ENCODE measurements around the gene MLC1.

MLC1 gene

DNA sequence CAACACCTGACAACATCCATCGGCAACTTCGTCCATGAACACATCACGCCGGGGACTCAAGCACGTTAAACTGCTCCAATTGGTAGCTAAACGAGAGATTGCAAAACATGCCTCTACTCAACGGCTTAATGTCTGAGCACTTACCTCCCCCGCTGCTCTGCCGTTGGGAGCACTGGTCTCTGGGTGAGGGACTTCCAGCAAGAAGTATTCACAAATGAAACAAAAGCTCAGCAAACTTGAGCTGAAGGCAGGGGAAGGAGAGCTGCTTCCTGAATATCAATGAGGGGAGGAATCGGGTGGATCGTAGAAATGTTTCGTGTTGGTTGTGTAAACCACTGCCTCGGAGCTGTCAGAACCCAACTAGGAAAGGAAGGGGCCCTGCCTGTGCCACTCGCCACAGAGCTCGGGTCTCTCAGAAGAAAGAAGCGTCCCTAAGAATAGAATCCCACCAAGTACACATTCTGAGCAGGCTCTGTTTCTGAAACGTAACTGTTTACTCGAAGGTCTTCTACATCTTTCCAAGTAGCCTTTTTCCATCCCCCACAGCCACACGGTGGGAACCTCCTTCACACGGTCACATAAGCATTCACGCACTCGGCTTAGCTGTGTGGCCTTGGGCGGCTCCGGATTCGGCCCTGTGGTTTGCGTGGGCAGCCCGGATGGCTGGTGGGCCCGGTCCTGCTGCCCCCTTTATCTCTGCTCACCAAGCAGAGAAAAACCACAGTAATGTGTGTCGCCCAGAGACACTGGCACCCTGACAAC is at the start of gene MLC1:
Gene MLC1 (minus strand): TSS at position 216 of the 762 bp plus-strand sequence. CDS start 524 bp downstream, outside the sequence.
- DNase-seq, result no peak

DNA sequence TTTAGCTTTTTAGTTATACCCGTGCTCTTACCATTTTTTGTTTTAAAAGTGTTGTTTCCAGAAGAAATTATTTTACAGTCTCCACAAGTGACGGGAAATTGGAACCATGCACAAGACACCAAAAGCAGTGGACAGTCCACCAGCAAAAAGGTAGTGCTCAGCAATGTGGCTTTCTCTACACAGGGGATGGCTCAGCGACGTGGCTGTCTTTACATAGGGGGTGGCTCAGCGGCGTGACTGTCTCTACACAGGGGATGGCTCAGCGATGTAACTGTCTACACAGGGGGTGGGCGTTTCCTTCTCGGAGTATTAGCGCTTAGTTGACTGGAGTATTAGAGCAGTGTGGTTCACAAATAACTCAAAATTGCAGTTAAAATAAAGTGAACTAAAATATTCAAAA is 49.3 kb upstream of the MLC1 start:
- DNase-seq, result no peak

DNA sequence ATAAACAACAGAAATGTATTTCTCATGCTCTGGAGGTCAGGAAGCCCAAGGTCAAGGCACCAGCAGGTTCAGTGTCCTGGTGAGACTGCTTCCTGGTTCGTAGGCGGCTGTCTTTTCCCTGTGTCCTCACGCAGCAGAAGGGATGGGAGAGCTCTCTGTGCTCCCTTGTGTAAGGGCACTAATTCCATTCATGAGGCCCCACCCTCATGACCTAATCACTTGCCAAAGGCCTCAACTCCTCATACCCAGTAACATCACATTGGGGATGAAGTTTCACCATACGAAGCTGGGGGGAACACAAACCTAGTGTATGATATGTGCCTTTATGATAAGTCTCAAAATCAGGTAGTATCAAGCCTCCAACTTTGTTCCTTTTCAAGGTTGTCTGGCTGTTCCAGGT is 46.7 kb upstream of the MLC1 start:
- no peak for DNase-seq

DNA sequence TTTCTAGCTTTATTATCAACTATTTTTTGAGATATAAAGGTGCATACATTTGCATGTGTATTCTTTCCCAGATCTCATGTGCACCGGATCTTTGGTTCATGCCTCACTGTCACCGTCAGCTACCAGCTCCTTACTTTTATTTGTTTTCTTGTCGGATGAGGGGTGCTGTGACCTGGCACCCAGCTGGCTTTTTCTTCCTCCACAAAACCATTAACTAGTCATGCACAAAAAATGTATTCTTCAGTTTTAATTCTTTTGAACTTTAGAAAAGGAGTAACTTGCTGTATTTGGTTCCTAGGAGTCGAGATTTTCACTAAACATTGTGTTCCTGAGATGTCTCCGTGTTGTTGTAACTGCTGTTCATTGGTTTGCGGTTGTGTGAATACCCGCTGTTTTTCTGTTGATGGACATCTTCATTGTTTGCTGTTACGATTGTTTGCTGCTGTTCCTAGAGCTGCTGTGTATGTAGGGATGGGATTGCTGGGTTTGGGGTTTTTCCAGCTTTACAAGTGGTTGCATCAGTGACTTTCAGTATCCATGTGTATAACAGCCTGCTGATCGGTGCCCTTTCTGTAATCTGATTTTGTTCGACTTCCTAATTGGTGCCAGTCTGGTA is 44.0 kb upstream of the MLC1 start:
- DNase-seq, result no peak

DNA sequence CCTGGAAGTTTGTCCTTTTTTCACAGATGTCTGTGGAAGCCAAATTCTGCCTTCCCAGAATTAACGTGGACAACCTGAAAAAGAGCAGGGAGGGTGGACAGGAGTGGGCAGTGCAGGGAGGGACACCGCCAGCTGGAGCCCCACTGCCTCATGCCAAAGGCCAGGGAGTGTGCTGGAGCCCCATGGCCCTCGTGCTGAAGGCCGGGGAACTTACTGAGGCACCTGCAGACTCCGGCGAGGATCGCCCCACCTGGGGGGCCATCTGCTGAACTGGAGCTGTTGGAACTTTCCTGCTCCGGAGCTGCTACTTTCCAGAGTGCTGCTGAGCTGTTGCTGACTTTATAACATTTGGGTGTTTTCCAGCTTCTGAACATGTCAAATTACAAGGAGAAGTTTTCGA is 39.8 kb upstream of the MLC1 start:
- no peak for DNase-seq

DNA sequence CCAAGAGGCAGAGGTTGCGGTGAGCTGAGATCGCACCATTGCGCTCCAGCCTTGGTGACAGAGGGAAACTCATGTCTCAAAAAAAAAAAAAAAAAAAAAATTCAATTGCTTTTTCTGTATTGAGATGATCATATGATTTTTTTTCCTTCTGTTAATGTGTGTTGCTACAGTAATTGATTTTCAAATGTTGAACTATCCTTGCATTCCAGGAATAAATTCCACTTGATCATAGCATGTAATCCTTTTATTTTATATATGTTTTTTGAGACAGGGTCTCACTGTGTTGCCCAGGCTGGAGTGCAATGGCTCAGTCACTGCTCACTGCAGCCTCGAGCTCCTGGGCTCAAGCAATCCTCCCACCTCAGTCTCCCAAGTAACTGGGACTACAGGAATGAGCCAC is 37.9 kb upstream of the MLC1 start:
- no peak for DNase-seq

DNA sequence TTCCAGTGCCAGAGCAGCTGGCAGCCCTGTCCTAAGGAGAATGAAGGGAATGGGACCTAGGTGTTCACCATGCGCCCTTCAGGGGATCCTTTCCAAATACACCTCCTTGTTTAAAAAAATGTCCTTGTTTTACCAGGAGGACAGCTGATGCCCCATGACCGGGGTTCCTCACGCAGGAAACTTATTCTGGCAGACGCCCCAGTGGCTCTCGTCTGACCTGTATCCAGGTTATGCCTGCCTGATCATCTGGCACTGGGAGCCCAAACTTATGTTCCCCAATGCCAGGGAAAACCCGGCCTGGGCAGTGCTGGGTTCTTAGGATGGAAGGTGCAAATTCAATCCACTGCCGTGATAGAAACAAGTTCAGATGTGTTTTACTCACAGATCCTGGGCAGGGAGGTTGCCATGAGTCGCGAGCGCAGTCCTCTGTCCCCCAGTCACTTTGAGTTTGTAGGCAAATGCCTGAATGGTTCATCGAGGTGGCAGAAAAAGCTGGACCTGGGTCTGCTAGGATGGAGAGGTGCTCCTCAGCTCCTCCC is 36.0 kb upstream of the MLC1 start:
- DNase-seq, result no peak

DNA sequence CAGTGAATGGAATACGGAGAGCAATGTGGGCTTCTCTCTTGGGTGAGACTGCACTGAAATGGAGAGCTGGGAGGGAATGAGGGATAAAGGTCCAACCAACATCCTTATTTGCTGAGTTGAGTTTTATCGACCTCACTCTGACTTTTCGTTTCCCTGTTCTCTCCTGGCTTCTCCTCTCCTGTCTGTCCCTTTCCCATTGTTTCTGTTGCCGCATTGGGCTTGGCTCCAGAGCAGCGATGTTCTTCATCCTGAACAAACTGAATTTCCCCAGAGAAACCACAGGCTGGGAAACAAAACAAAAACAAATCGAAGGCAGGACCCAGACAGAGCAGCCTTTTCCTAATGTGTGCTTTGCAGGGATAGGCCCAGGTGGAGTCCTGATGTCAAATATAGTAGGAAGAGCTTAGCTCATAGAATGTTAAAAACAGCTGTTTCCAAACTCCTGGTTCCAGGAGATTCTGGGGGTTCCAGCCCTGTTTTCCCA is 34.6 kb upstream of the MLC1 start:
- no peak for DNase-seq

DNA sequence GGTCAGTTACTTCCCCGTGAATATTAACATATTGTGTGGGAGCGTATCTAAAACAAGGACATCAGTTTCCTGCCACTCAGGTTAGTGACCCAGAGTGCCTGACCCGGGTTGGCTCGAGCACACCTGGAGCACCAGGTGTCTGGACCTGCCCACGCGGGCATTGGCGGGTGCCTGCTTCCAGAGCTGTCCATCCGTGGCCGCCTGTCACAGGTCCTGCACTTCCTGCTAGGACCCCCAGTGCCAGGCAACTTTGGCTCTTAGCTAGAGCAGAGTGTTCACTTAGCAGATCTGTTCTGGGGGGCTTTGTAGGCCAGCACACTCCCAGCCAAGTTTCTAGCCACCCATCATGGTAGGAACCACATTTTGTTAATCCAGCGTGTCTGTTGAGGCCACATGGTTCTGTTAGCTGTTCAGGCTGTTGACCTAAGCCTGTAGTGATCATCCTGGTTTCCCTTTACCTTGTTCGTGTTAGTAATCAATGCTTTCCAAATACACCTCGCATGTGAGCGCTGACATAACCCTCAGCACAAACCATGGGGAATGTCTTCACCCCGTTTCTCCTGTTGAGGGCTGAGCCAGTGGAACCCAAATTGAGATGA is 34.0 kb upstream of the MLC1 start:
- DNase-seq, result no peak

DNA sequence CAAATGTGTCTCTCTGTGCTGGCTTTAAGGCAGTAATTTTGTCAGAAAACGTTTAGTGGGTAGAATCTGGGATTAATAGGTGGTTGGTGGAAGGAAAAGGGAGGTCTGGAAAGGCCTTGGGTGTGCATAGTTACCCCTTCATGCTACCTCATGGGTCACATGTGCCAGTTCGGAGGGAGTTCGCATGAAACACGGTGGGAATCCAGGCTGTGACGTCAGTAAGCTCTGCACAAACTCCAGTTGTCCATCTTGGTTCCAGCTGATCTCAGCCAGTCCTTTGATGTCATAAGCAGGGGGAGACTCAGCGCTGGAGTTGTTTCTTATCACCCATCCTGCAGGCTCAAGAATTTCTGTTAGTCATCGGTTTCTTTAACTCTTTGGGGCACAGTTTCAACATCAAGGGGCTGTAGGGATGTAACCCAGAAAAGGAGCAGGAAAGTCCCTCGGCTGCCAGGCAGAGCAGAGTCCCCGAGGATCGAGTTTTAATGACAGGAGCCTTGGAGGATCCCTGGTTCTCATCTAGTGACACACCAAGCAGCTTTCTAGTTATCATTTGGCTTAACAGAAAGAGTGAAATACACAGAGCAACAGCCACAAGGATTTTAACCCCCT is 33.4 kb upstream of the MLC1 start:
- no peak for DNase-seq

DNA sequence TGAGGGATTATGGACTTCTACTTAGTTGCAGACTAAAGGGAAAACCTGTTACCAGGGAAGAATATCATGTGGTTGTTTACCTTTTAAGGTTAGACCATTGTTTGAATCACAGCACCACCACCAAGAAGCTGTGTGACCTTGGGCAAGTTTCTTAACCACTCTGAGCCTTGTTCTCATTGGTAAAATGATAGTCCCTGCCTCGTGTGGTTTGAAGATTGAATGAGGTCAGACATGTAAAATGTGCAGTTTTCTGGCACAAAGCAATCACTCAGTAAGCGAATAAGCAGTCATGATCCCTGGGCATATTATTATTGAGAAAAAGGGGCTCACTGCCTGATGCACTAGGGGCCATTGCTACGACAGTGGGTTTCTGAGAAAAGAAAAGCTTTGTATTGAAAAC is 32.9 kb upstream of the MLC1 start:
- no peak for DNase-seq

DNA sequence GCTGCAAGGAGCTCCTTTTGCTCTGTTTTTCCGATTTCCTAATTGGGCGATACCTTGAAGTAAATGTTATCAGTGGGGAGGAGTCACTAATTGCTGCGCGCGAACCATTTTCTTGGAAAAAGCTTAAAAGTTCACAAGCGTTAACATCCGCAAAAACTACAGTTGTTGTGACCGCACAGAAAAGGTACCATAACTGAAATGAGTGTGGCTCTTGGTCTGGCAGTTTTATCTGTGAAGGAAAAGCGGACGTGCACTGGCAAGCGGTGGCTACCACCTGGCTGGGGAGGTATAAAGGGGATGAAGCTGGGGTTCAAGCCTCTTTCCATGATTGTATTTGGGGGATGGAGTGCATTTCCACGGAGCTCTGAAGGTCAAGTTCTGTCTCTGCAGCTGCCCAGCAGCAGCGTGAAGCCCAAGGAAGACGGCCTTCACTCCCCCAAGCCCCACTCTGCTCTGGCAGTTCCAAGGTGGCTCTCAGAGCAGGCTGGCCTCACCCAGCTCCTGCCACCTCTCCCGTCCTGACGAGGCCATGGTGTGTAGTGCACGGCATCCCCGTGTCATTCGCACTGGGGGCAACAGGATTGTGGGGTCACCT is 32.0 kb upstream of the MLC1 start:
- DNase-seq, result no peak

DNA sequence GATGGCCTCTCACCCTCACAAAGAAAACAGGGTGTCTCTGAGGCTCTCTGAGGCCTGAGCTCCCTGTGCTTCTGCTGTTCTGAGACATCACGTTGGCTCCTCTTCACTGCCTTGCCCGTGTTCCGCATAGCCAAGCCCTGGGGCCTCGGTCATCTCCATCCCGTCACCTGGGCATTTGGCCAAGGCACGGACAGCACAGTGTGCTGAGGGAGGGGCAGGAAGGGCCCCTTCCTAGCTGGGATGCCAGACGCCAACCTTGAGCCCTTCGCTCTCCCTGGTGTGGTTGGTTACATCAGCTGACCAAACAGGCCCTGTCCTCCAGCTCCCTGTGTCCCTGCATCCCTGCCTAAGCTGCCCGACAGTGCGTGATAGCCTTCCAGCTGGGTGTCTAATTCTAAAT is 30.5 kb upstream of the MLC1 start:
- DNase-seq, result no peak

DNA sequence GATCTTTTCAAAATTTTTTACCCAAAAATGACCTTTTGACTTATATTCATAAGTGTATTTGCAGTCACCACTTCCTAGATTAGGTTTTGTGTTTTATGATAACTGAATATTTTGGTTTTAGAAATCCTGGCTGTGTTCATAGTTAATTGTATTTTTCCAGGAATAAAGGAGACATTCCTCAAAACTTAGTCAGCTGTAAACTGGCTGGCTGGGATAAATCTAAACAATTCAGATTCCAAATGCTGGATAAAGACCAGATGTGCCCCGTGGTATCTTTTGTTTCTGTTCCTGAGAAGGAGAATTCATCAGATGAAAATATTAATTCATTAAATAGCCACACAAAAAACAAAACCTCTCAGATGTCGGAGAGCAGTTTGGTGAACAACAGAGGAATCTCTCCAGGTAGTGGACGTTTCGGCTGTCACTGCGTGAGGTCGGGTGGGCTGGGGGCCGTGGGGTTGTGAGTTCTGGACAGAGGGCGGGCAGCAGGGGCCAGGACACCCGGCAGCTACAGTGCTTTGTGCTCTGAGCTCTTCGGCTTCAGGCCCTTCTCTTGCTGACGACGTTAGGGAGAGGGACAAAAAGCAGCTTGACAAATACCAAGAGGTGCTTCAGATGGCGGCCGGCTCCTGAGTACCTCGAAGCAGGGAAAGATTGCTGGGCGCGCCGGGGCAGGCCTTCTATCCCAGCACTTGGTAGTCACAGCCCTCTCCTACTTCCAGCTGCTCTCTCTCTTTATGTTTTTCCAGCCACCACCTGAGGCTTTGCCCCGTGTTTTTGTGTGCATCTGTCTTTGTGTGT is 29.2 kb upstream of the MLC1 start:
- no peak for DNase-seq

DNA sequence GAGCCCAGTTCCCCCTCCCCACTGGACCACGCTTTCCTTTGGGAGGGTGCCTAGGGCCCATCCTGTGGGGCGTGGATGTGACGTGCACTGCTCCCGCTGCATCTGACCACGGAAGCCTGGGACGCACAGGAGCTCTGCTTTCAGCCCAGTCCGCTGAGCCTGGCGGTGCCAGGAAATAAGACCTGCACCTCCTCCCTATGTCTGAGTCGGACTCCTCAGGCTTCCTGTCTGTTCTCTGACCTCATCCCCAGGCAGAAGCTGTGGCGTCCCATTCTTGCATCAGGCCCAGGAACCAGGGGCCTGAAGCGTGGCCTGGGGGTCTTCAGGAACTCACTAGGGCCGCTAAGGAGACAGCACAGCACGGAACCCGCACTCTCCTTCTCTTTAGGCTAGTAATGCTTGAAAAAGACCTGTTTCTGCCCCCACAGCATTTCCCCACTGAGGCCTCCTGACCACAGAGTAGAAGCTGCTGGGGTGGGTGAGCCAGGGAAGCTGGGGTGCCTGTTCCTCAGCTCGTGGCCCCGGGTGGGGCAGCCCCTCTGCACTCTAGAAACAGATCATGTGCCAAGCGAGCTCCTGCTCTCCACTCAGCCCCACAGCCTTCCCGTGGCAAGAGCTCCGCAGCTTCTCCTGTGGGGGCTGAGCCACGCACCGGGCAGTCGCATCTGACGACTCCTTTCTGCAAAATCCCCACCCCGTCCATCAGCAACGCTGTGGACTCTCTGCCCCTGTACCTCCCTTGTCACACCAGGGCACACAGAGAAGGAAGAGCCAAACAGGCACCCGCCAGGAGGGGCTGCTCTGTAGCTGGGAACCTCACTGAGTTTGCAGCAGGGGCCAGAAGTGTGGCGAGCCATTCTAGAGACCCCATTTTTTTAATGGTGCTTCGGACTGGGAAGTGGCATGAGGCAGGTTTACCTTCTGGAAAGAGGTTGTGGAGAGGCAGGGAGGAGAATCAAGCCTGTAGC is 27.2 kb upstream of the MLC1 start:
- no peak for DNase-seq

DNA sequence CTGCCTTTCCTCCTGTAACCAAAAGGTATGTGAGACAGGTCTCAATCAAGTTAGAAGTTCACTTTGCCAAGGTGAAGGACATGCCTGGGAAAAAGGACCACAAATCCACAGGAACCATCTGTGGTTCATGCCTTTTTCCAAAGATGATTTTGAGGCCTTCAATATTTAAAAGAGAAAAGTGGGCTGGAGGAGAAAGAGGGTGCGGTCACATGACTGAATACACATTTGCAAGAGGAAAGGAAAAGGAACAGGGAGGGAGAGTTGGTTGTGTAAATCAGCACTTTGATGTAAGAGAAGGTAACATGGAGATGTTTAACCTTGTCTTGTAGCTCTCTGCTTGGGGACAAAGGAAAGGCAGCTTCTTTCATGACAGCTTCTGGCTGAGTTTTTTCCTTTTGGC is 25.8 kb upstream of the MLC1 start:
- no peak for DNase-seq

DNA sequence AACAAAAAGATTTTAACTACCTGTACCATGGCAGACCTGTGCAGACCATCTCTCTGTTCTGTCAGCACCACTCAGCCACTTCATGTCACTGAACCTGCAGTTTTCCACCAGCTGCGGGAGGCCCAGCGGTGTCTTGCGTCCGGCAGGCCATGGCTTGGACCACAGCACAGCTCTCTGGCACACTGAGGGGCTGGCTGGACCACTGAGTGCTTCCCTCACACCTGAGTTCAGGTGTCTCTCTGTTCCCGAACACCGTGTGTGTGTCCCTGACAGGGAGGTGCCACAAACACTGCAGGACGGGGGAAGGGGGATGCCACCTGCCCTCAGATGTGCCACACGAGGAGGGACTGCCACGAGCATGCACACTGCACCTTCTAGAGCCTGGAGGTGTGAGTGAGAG is 22.3 kb upstream of the MLC1 start:
- no peak for DNase-seq

DNA sequence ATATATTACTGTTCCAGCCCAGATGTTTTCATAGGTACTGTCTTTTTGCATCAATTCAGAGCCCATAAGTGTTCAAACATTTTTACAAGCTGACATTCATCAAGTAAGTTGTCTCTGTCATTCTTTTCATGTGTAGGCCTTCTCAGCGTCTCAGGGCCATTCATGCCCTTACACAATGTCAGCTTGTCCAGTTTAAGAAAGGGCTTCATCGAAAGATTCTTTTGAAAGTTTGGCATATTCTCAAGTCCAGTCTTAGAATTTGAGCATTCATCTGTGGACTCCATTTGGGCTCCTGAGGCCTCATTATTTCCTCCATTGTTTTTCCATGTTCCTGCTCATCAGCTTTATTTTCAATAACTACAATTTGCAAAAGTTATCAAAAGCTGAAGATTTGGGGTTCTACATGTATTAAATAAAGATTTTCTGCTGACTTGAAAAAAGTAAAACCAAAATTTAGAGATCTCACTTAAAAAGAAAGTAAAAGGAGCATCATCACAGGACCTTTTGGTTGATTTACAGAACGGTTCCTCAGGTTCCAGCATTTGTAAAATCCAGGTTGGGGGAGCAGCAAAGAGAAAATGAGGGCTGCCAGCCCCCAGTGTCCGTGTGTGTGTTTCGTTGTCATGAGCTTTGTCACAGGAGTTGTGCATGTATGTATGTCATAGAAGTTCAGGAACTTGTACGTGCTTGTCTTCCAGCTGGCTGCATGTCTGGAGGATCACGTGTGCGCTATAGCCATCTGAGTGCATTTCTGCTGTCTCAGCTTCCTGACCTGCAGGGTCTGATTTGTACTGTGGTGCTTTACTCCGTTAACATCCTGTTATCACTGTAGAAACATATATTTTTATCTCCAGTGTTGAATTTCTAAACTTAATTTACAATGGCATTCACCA is 20.2 kb upstream of the MLC1 start:
- no peak for DNase-seq

DNA sequence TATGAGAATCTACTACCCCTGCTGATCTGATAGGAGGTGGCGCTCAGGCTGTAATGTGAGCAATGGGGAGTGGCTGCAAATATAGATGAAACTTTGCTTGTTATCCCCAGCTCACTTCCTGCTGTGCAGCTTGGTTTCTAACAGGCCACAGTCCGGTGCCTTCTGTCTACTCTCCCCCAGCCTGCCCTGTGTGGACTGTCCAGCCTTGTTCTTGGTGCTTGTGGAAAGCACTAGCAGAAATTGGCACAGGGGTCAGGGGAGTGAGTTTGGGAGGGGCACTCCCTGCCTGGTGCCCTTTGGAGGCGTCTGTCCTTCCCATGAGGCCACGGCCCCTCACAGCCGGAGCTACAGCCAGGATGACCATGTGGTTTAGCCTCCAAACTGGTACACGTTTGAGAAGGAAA is 18.9 kb upstream of the MLC1 start:
- DNase-seq, result no peak

DNA sequence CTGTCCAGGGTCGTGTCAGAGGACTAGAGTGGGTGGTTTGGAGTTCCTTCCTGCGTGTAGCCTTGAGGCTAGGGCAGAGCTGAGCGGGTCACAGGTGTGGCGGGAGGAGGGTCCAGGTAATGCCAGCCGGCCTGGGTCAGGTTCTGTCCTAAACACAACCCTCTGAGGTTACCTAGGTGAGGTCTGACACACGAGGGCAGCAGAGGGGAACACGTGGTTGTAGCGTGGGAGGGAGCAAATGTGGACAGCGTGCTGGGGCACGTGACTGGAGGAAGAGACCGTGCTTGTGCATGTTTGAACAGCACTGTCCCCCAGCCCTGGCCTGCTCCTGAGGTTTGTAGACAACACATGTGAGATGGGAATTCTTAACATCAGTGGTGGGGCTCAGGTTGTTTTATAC is 17.7 kb upstream of the MLC1 start:
- no peak for DNase-seq

All from activated CD4-positive, alpha-beta T cell treated with anti-CD3 and anti-CD28 coated beads, Interleukin-2, amount 50 U/mL, for 4 hours (primary cell).